H1 (cell line): ENCODE data around the gene ZBTB46. TPM values are rescaled to one million over a fixed set of nuclear protein-coding genes. Genes with fewer than 3 reads are reported as not detected.

Experiments used
- polyA plus RNA-seq, 7 experiments: library from polyadenylated mRNA; depleted of rRNA in 3 of 7; stranded (reverse) in 5 of 7; unstranded in 2 of 7; fragments of >200 nt in 5 of 7; fragments of 200-250 nt in 2 of 7; gene quantifications; 1 replicate in 5 of 7; 2 replicates in 1 of 7; 4 replicates in 1 of 7; pipeline versions ENCODE4 v1.2.1 to v1.2.3, GENCODE V29; 2011 to 2013; ENCODE audit warnings: missing spikeins in 2 of 7, mixed read lengths in 2 of 7
- total RNA-seq: library from RNA; stranded (reverse); fragmentation: NEBNext Ultra II Directional; extraction: Animal tissue kit (Norgen Biotek cat#: 25700); gene quantifications from 2 replicates; pipeline ENCODE4 v1.2.1, GENCODE V29; 2021
- TF ChIP-seq, protein P1 (sequence below): fragments of 300-600 bp; sonication (generic); IDR thresholded peaks from 2 replicates; pipeline ENCODE4 v1.7.1; 2012; ENCODE audit warnings: low read length, moderate library complexity, mild to moderate bottlenecking, inconsistent platforms; ENCODE audit not compliant: insufficient replicate concordance

Gene ZBTB46
- total and polyA plus RNA-seq, 2 of the 8 experiments (the other 6 are each of a cell fraction or from before 2014, with no cell fraction given), result 6.4 to 22.4 TPM

GRCh38 chr20:63744158-63744557 lies 86.9 kb downstream of the ZBTB46 start (continued):
- TF ChIP-seq, protein P1, sequence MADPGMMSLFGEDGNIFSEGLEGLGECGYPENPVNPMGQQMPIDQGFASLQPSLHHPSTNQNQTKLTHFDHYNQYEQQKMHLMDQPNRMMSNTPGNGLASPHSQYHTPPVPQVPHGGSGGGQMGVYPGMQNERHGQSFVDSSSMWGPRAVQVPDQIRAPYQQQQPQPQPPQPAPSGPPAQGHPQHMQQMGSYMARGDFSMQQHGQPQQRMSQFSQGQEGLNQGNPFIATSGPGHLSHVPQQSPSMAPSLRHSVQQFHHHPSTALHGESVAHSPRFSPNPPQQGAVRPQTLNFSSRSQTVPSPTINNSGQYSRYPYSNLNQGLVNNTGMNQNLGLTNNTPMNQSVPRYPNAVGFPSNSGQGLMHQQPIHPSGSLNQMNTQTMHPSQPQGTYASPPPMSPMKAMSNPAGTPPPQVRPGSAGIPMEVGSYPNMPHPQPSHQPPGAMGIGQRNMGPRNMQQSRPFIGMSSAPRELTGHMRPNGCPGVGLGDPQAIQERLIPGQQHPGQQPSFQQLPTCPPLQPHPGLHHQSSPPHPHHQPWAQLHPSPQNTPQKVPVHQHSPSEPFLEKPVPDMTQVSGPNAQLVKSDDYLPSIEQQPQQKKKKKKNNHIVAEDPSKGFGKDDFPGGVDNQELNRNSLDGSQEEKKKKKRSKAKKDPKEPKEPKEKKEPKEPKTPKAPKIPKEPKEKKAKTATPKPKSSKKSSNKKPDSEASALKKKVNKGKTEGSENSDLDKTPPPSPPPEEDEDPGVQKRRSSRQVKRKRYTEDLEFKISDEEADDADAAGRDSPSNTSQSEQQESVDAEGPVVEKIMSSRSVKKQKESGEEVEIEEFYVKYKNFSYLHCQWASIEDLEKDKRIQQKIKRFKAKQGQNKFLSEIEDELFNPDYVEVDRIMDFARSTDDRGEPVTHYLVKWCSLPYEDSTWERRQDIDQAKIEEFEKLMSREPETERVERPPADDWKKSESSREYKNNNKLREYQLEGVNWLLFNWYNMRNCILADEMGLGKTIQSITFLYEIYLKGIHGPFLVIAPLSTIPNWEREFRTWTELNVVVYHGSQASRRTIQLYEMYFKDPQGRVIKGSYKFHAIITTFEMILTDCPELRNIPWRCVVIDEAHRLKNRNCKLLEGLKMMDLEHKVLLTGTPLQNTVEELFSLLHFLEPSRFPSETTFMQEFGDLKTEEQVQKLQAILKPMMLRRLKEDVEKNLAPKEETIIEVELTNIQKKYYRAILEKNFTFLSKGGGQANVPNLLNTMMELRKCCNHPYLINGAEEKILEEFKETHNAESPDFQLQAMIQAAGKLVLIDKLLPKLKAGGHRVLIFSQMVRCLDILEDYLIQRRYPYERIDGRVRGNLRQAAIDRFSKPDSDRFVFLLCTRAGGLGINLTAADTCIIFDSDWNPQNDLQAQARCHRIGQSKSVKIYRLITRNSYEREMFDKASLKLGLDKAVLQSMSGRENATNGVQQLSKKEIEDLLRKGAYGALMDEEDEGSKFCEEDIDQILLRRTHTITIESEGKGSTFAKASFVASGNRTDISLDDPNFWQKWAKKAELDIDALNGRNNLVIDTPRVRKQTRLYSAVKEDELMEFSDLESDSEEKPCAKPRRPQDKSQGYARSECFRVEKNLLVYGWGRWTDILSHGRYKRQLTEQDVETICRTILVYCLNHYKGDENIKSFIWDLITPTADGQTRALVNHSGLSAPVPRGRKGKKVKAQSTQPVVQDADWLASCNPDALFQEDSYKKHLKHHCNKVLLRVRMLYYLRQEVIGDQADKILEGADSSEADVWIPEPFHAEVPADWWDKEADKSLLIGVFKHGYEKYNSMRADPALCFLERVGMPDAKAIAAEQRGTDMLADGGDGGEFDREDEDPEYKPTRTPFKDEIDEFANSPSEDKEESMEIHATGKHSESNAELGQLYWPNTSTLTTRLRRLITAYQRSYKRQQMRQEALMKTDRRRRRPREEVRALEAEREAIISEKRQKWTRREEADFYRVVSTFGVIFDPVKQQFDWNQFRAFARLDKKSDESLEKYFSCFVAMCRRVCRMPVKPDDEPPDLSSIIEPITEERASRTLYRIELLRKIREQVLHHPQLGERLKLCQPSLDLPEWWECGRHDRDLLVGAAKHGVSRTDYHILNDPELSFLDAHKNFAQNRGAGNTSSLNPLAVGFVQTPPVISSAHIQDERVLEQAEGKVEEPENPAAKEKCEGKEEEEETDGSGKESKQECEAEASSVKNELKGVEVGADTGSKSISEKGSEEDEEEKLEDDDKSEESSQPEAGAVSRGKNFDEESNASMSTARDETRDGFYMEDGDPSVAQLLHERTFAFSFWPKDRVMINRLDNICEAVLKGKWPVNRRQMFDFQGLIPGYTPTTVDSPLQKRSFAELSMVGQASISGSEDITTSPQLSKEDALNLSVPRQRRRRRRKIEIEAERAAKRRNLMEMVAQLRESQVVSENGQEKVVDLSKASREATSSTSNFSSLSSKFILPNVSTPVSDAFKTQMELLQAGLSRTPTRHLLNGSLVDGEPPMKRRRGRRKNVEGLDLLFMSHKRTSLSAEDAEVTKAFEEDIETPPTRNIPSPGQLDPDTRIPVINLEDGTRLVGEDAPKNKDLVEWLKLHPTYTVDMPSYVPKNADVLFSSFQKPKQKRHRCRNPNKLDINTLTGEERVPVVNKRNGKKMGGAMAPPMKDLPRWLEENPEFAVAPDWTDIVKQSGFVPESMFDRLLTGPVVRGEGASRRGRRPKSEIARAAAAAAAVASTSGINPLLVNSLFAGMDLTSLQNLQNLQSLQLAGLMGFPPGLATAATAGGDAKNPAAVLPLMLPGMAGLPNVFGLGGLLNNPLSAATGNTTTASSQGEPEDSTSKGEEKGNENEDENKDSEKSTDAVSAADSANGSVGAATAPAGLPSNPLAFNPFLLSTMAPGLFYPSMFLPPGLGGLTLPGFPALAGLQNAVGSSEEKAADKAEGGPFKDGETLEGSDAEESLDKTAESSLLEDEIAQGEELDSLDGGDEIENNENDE, result no peak
